NCI-H1436 treated with DMSO at 0.1 percent for 48 hours (cell line): ENCODE measurements around the gene ARL5C.
A peak's percentile ranks its signal among the peaks of the same experiment; 100 is the strongest.

Experiments
- DNase-seq: peaks from one replicate; lab custom pipeline; 2025; lab: John Stamatoyannopoulos, UW

The ARL5C gene

DNA sequence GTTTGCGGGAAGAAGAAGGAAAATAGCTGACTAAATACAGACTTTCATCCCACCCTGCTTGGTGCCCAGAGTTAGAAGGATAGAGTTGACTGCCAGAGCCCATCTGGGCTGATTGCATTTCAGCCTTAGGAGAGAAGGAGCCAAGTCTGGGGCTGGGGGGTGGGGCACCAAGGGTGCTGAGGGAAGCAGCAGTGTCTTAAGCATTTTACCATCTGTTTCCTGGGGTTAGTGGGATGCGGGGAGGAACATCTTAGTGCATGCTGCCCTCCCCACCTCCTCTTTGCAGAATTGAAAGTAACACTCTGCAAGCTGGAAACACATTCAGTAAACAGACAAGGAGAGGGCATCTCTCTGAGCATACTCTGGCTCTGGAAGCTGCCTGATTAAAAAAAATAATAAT, 1.5 kb upstream of the ARL5C start:
- DNase-seq: no peak

DNA sequence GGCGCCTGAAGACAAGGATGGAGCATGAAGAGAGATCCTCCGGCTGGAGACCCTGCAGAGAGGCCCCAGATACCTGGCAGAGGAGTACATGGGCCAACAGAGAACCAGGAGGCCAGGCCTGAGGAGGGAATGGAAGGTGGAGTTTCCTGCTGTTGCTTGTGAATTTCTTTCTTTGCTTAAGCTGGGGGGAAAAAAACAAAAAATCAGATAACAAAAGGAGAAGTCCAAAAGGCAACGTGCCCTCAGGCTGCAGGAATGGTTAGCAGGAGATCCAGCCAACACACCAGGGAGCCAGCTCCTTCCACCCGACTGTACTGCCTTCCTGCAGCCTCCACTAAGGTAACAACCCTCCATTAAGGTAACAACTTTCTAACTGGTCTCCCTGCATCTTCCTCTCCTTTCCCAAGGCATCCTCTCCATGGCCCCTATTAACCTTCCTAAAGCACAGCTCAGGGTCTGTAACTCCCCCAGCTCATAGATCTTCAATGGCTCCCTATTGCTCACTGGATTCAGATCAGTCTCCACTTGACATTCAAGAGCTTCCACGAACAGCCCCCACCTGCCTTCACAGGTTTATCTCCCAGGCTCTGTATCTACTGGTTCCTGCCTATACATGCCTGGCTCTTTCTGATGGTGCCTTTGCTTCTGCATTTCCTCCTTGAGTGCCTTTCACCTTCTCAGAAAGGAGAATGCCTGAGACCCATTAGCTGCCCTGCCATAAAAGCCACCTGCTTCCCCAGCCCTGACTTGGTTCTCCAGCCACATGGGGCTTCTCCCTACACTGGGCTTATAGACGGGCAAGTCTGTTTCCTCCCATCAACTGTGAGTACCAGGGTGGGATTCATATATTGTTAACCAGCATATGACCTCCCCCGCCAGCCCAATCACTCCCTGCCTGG, 725 bp upstream of the ARL5C start:
- DNase-seq: no peak

DNA sequence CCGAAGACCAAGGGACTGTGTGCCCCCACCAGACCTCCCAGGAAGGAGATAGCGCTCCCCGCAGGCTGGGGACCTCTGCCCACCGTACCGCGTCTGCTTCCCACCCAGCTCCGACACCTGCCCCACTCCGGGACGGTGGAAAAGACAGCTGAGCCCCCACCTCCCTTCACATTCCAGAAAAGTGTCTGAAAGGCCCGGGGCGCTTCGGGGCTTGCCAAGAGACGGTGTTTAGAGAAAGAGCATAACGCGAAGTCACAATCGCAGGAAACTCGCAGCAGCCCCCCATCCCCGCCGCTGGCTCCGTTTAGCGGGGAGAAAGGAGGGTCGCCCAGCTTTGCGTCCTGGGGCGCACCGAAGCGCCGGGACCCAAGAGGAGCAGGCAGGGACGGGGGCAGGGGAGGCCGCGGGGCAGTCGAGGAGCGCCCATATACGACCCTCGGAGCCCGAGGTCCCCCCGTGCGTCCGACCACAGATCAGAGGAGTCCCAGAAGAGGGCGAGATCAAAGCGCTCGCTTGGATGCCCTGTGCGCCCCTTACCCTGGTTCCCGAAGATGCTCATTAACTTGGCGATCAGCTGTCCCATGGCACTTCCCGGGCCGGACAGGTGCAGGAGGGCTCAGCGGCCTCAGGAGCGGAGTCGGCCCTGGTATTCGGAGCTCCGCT, 652 bp downstream of the ARL5C start:
- DNase-seq: no peak

DNA sequence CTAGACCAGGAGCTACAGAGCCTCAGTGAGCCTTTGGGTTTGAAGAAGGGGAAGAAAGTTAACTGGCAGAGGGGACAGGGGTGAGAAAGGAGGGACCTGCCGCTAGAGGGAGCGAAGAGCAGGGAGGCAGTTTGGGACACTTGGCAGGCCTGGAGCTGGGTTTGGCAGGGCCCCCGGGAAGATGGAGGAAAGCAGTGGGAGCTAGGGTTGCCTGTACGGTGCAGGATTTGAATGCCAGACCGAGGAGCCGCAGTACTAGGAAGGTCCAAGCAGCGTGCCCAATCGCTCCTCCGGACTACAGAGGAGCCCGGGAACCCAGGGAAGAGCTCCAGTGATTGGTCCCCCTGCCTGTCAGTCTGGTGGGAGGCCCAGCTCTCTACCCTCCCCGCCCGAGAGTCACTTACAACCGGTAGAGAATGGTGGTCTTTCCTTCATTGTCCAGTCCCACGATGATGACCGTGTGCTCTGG, 1.3 kb downstream of the ARL5C start:
- no peak for DNase-seq

DNA sequence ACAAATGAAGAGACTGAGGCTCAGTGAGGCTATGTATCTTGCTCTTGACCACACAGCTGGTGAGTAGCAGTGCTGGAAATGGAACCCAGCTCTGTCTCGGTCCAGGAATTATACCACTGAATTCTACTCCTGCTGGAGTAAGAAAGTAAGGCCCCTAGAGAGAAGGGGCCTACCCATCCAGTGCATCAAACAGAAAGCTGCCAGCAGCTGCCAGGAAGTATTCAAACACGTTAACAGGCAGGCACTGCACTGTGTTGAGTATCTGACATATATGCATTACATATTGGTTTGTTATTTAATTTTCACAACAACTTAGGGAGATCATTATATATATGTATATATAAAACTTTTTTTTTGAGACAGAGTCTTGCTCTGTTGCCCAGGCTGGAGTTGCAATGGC, 4.0 kb downstream of the ARL5C start:
- DNase-seq: no peak

DNA sequence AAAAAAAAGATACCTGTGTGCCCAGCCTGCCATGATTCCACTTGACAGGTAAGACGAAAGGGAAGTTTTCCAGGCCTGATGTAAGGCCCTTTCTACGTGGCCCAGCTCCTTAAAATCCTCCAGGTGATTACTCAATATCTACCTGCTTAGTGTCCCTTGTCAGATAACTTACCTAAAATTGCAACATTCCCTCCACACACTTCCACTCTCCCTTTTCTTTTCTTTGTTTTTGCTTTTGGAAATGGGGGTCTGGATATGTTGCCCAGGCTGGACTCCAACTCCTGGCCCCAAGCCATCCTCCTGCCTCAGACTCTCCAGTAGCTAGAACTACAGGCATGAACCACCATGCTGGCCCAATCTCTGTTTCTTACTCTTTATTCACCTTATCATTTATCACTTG, 7.3 kb downstream of the ARL5C start:
- DNase-seq: no peak

DNA sequence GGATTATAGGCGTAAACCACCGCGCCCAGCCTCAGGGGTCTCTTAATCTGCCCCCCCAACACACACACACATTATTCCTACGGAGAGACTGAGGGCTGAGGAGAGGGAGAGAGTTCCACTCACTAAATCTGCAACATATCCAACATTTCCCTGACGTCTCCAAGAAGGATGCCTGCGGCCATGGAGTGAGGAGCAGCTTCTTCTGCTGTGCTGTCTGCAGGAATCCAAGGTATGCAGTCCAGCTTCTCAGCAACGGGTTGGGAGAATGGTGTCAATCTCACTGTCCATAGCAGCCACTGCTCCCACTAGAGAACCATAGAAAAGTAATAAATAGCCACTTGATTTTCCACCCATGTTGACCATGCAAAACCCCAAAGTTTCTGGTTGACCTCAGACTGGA, 9.5 kb downstream of the ARL5C start:
- DNase-seq: no peak

DNA sequence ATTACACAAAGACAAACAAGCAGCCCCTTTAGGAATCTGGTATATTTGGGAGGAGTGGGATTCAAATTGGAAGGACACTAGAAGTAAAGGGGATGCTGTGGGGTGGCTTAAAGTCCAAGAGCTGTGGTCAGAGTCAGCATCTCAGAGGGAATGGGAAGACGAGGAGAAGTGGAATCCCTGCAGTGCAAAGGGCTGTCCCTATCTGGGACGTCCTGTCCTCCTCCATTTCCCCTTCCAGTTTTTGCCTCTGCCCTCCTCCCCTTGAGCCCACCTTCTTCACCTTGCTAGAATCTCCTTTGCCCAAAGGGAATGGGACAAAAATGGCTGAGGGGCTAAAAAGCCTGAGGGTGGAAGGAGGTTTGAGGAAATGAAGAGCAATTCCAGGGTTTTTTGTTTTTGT, 10.3 kb downstream of the ARL5C start:
- no peak for DNase-seq

DNA sequence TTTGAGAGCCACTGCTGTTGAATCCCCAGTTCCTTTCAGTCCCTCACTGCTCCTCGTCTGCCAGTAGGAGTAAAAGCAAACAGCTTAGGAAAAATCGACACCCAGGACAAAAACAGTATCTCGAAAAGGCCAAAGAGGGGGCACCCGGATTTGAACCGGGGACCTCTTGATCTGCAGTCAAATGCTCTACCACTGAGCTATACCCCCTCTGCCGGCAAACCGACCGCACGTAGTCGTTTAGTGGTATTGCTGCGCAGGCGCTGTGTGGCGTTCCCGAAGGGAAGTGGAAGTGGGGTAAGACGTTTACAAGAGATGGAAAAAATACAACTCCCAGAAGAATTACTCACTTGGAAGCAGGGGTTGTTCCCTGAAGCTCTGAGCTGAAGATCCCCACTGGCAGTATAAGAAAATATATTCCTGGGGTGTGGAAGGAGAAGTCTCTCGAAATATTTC, 12.3 kb downstream of the ARL5C start:
- DNase-seq: peak; percentile 69

DNA sequence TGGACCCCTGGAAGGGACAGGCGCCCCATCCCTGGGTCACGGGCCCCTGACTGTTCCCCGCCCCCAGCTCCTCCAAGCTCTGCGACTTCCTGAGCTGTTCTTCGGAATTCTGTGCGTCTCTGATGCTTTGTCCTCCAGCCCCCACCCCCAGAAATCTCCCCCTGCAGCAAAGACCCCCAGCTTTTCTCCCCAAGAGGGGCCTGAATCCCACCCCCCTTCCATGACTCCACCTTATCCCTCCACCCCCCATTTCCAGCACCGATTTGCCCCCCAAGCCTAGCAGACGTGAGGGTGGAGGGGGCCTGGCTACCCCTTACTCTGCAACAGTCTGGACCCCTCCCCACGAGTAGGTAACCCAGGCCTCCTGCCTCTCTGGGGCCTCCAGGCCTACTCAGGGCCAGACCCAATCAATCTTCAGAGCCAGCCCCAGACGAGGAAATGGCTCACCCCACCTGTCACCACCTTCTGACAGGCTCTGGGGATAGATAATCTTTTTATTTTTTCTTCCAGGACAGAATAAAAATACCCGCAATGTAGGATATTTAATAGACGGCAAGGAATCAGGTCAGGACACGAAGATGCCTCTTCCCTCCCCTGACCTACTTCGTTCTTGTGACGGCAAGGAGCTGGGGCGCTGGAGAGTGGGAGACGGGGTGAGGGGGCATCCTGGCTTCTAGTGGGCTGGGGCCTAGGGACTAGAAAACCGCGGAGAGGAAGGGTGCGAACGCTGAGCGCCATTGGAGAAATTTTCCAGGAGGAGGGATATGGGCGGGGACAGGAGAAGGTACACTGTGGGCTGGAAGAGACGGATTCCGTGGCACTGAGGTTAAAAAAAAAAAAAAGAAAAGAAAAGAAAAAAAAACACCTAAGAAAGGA, 13.8 kb downstream of the ARL5C start:
- no peak for DNase-seq

DNA sequence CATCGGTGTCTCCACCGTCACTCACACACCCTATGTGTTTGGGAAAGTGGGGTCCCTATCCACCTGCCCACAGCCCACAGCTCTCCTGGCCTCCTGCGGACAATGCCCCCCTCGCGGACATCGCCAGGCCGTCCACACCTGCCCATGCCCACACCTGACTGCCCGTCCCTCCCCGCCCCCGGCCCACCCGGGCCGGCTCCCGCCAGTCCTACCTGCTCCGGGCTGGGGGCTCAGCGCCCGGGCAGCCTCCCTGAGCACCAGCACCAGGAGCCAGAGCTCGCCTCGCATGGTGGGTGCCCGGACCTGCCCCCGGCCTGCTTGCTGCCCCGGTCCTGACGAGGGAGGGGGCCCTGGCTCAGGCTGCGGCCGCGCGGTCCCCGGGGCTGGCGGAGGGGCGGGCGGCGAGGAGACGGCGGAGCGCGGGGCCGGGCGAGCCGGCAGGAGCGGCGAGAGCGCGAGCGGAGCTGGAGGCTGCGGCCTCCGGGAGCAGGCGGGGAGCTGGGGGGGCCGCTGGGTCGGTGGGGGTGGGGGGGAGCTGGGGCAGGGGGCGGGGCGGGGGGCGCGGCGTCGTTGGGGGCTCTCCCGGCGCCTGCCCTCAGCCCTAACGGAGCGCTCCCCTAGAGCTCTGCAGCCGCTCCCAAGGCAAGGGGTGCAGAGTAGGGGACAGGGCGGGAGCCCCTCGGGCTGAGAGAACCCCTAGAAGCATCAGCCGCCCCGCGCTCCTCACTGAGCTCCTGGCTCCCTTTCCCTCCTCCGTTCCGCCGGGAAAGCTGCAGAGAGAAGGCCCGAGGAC, 14.6 kb downstream of the ARL5C start, which contains the start of gene PLXDC1:
Gene PLXDC1 (minus strand): TSS at position 488 of the 793 bp plus-strand sequence. CDS start 200 bp downstream, at position 288.
- DNase-seq: no peak

DNA sequence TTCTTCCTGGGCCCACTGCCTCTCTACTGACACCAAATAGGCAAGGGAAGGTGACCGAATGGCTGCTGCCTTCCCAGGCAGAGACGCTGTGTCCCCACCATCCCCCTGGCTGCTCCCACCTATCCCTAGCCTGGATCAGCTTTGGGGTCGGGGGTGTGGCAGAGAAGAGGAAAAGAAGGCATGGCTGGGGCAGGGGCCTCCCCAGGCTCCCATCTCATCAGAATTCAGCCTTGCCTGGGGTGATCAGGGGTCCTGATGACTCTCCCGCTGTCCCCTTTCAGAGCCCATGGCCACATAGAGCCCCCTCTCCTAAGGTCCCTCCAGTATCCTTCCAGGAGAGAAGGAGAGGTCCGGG, 15.2 kb downstream of the ARL5C start:
- no peak for DNase-seq

DNA sequence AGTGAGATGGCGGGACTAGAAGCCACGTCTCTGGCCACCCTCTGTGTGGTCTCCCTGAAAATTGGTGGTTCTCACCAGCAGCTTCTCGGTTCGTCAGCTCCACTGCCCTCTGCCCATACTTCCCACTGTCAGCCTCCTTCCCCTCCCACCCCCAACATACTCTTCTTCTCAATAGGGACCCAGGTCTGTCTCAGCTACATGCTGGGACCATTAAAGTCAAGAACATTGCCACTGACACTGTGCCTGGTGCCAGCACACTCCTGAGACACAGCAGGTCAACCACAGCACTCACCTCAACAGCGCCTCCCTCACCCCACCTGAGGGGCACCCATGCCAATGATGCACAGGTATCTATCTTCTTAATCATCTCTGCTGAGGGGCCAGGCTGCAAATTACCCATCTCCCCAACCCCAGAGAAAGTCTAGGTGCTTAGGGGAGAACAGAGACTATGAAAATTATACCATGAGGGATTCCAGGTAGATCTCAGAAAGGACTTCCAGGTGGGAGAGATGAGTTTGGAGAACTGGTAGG, 15.8 kb downstream of the ARL5C start:
- DNase-seq: no peak

DNA sequence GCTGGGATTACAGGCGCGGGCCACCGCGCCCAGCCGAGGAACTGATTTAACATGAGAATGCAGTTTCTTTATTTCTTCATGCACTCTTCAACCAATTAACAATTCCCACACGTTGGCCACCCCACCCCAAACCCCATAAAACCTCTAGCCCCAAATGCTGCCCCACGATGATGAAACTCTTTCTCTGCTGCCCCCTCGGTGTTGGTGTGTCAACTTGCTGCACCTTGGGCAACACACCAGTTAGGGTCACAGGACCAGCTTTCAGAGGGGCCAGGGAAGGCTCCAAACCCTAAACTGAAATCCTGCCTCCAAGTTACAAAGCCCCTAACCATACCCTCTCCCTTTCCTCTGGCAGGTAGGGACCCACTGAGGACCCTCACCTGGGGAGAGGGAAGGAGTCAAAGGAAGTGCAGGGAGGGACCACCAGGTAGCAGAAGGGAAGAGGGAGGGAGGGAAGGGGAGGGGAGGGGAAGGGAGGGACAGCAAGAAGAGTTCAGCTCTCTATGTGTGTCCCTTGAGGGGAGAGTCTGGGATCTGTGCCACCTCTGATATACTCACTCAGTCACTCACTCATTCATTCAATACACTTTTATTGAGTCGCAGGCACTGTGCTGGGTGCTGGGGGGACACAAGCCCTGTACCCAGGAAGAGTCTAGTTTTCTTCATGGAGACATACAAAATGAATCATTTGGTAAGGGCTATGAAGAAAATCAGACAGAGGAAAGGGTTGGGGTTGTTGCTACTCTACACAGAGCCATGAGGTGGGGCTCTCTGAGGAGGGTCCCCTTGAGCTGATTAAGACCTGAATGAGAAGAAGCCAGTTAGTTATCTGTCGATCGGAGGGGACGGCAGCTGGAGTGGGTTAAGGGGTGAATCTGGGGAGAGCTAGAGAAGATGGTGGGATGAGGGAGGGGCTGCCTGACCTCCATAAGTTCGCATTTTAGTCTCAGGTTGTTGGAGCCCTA, 18.5 kb downstream of the ARL5C start:
- no peak for DNase-seq

DNA sequence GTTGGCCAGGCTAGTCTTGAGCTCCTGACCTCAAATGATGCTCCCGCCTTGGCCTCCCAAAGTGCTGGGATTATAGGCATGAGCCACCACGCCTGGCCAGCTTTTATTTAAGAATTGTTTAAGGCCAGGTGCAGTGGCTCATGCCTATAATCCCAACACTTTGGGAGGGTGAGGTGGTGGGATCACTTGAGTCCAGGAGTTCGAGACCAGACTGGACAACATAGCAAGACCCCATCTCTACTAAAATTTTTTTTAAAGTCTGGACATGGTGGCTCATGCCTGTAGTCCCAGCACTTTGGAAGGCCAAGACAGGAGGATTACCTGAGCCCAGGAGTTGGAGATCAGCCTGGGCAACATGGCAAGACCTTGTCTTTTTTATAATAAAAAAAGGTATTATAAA, 19.7 kb downstream of the ARL5C start:
- DNase-seq: no peak

DNA sequence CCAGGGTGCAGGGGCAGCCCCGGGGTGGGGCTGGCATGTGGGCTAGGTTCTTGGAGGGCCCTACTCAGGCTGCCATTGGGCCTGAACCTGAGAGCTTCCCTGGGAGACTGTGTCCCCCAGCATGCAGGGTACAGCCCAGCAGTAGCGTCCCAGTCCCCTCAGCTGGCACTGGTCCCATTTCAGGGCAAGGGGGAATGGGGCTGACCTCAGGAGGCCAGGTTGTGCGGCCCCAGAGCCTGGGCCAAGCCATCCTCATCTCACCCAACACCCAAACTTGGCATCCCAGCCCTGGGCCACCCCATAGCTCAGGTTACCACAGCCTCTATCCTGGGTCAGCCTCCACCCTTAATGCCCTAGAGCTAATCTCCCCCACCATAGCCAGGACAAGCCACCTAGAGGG, 20.8 kb downstream of the ARL5C start:
- DNase-seq: no peak

DNA sequence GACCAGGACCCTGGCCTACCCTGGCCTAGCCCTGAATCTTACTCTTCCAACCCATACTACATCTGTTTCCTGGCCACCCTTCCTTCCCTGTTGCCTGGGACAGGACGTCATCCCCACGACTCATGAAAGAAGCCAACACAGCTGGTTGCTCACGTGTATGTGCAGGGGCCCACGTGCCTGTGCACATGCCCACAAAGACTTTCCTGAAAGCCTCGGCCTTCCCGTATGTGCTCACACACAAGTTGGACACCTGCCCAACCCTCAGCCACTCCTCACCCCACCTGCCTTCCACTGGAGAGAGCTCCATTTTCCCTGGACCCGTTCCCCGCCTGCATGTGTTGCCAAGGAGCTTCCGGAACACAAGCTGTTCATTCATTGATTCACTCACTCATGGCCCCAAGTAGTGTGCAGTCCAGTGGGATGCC, 21.5 kb downstream of the ARL5C start:
- no peak for DNase-seq

DNA sequence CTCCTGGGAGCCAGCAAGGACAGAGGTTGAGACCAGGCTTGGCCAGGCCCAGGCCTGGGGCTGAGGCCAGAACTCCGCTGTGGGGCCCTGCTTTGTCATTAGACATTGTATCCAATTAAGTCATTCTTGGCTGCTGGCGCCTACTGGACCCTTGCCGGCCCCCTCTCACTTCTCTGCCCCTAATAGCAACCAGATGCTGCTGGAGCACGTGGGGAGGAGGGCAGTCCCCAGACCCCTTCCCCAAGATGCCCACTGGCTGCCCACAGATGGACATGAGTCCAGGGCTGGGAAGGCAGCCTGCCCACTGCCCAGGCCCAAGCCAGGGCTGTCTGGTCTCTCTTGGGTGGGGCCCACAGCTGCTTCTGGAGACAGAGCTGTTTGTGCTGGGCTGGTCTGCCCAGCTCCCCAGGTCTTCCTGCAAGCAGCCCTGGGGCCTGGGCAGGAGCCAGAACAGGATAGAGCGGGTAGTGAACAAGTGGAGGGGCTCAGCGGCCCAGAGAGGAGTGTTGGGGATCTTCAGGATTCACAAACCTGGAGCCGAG, 22.3 kb downstream of the ARL5C start:
- DNase-seq: no peak

DNA sequence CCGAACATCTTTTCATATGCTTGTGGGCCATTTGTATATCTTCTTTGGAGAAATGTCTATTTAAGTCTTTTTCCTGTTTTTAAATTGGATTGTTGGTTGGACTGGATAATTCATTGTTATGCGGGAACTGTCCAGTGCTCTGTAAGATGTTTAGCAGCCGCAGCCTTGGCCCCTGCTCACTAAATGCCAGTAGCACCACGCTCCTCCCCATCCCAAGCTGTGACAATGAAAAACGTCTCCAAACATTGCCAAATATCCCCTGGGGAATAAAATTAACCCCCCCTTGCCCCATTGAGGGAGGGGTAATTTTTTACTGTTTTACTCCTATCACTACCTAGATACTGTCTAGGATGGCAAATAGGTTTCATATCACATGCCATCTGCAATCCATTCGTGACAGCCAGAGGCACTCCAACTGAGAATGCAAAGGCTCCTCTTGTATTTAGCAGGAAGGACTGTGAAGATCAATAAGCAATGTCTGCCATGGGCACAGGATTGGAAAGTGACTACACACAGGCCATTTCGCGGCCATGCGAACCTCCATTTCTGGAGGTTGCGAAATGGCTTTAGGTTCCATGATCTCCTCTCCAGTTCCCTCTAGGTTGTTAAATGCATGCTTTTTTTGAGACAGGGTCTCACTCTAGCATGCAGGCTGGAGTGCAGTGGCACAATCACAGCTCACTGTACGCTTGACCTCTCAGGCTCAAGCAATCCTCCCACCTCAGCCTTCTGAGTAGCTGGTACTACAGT, 23.9 kb downstream of the ARL5C start:
- DNase-seq: no peak
